Gastroesophageal sphincter (tissue), 3 donors: ENCODE measurements around the gene ARMC9.

Source experiments
- CTCF ChIP-seq, 4 experiments: fragments of 200-600 bp in 2 of 4; fragments of 450-650 bp in 2 of 4; sonication (generic) in 1 of 4; IDR thresholded peaks; one replicate each; pipeline ENCODE4 v1.5.1; 2017 to 2019; ENCODE audit warnings: antibody characterized with exemption in 4 of 4, mild to moderate bottlenecking in 2 of 4, moderate library complexity in 2 of 4
- POLR2A ChIP-seq, 2 donors: fragments of 450-650 bp; IDR thresholded peaks; one replicate each; pipeline ENCODE4 v1.6.1; 2017; ENCODE audit warnings: antibody characterized with exemption in 2 of 2, mild to moderate bottlenecking in 2 of 2, moderate library complexity in 1 of 2

- no peak for TF ChIP-seq CTCF (IDR thresholded peaks at IDR 0.05)
- TF ChIP-seq POLR2A (IDR thresholded peaks at IDR 0.05), result no peak
Observed at GRCh38 chr2:231181860-231182512, 16.4 kb upstream of the ARMC9 start.
